ENCODE results near the gene EDNRA. TPM values are rescaled to one million over a fixed set of nuclear protein-coding genes. Genes with fewer than 3 reads are reported as not detected.

Gene EDNRA
- total and polyA plus RNA-seq, 2 donors (not counting 3 experiments of a cell fraction or from before 2014, with no cell fraction given): 0.01 TPM; not detected in 1

DNA sequence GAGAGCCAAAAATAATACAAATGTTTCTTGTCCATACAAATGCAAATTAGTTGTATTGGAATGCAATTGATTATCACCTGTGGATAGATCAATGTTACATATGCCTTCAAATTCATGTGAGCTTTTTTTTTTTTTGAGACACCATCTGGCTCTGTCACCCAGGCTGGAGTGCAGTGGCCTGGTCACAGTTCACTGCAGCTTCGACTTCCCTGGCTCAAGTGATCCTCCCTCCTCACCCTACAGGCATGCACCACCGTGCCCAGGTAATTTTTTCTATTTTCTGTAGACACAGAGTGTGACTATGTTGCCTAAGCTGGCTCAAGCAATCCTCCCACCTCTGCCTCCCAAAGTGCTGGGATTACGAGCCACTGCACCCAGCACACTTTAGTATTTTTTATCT is 97.7 kb downstream of the EDNRA start:
- H3K27me3 ChIP-seq (ENCODE audit: control insufficient read depth in 2 of 2, insufficient read depth in 2 of 2, low read length in 2 of 2): no peaks in the 10 kb centered on the region
- FAIRE-seq: no peak
- intact Hi-C loops (cut with micrococcal nuclease) (loop anchor here (10.0 kb wide), 1 partner anchor 244 kb away; no protein-coding TSS in a partner anchor), dilution Hi-C loops (cut with MboI; ENCODE audit: extremely low pct_ligation_motif_present, low sequenced_read_pairs) (no loop called here)
- no peak for DNase-seq (ENCODE audit: low read depth, low spot score)
- TF ChIP-seq MYC (IDR thresholded peaks at IDR 0.05; ENCODE audit: low read depth, low read length) (no peak), JUN (IDR thresholded peaks at IDR 0.05; ENCODE audit: borderline replicate concordance, insufficient read depth, insufficient read length, low read depth) (no peak)
- H3K27ac ChIP-seq (ENCODE audit: insufficient read depth, low read depth, low read length): no peak overlapping the region
- BruUV-seq (replicated peaks): no TSS peak
- ChIA-PET POLR2A (interaction anchor here (0.6 kb wide), 1 partner anchor 66 kb away, joined by 4 read pairs; no protein-coding TSS in a partner anchor), CTCF (interaction anchor here (0.9 to 2.0 kb wide), 7 partner anchors 10 to 421 kb away, joined by 3 to 26 read pairs (median 5); partner anchors contain the start of gene TMEM184C)
- H3K9me3 ChIP-seq (replicated peaks; ENCODE audit: control insufficient read depth, insufficient read depth, low read length): no peaks in the 10 kb centered on the region
- H3K9me1 ChIP-seq (replicated peaks; ENCODE audit: control insufficient read depth, extremely low read depth, insufficient read depth, low read length): no peaks in the 10 kb centered on the region
- H3K4me1 ChIP-seq (ENCODE audit: control insufficient read depth, extremely low read depth, insufficient read depth, low read length): peaks cover 17% of the 10 kb centered on the region
- H3K4me2 ChIP-seq (ENCODE audit: insufficient read depth, low read length): no peak overlapping the region
- no peak overlapping the region for H3K4me3 ChIP-seq (replicated peaks in 1 of 3; ENCODE audit: insufficient read depth in 1 of 3, low read depth in 1 of 3, low read length in 3 of 3)
- no peaks in the 10 kb centered on the region for H4K20me1 ChIP-seq (replicated peaks; ENCODE audit: control insufficient read depth, extremely low read depth, insufficient read depth, low read length)
- H3K9ac ChIP-seq (replicated peaks; ENCODE audit: extremely low read depth, insufficient read depth, low read length): no peak overlapping the region
- H3K79me2 ChIP-seq (ENCODE audit: control insufficient read depth, insufficient read depth, low read length): no peaks in the 10 kb centered on the region
- no peak overlapping the region for H2AFZ ChIP-seq (ENCODE audit: low read depth, low read length)
- no peaks in the 10 kb centered on the region for H3K36me3 ChIP-seq (ENCODE audit: control insufficient read depth in 2 of 2, extremely low read depth in 1 of 2, insufficient read depth in 2 of 2, low read length in 2 of 2)

DNA sequence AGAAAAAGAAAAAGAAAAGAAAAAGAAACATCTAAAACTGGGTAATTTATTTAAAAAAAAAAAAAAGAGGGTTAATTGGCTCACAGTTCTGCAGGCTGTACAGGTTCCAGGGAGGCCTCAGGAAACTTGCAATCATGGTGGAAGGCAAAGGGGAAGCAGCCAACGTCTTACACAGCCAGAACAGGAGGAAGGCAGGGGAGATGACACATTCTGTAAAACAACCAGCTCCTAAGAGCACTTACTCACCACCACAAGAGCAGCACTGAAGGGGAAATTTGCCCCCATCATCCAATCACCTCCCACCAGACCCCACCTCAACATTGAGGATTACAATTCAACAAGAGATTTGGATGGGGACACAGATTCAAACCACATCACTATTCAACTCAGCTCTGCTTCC is 99.5 kb downstream of the EDNRA start:
- no TSS peak for BruUV-seq (replicated peaks)
- no peak for FAIRE-seq
- POLR2A ChIA-PET: no interaction called here

More for the DNA sequence above, 99.5 kb downstream of the EDNRA start:
- Histone ChIP-seq H4K20me1 (replicated peaks; ENCODE audit: control insufficient read depth, extremely low read depth, insufficient read depth, low read length) (no peaks in the 10 kb centered on the region), H3K4me1 (ENCODE audit: control insufficient read depth, extremely low read depth, insufficient read depth, low read length) (peaks cover 17% of the 10 kb centered on the region), H3K9me3 (replicated peaks; ENCODE audit: control insufficient read depth, insufficient read depth, low read length) (no peaks in the 10 kb centered on the region), H3K27ac (ENCODE audit: insufficient read depth, low read depth, low read length) (no peak overlapping the region), H3K4me3 (replicated peaks in 1 of 3; ENCODE audit: insufficient read depth in 1 of 3, low read depth in 1 of 3, low read length in 3 of 3) (no peak overlapping the region), H3K9me1 (replicated peaks; ENCODE audit: control insufficient read depth, extremely low read depth, insufficient read depth, low read length) (no peaks in the 10 kb centered on the region), H3K27me3 (ENCODE audit: control insufficient read depth in 2 of 2, insufficient read depth in 2 of 2, low read length in 2 of 2) (no peaks in the 10 kb centered on the region), H3K36me3 (ENCODE audit: control insufficient read depth in 2 of 2, extremely low read depth in 1 of 2, insufficient read depth in 2 of 2, low read length in 2 of 2) (no peaks in the 10 kb centered on the region), H2AFZ (ENCODE audit: low read depth, low read length) (no peak overlapping the region), H3K4me2 (ENCODE audit: insufficient read depth, low read length) (no peak overlapping the region), H3K79me2 (ENCODE audit: control insufficient read depth, insufficient read depth, low read length) (no peaks in the 10 kb centered on the region), H3K9ac (replicated peaks; ENCODE audit: extremely low read depth, insufficient read depth, low read length) (no peak overlapping the region)
- peak; percentile 15 for DNase-seq (ENCODE audit: low read depth, low spot score)
- CTCF ChIA-PET: interaction anchor here (1.1 to 2.7 kb wide), 4 partner anchors 9 to 419 kb away, joined by 6 to 21 read pairs (median 7); no protein-coding TSS in a partner anchor
- intact Hi-C loops (cut with micrococcal nuclease) (no loop called here), dilution Hi-C loops (cut with MboI; ENCODE audit: extremely low pct_ligation_motif_present, low sequenced_read_pairs) (no loop called here)
- TF ChIP-seq POLR2AphosphoS5 (IDR thresholded peaks at IDR 0.05; ENCODE audit: insufficient read depth, low read depth, low read length) (no peak), JUN (IDR thresholded peaks at IDR 0.05; ENCODE audit: borderline replicate concordance, insufficient read depth, insufficient read length, low read depth) (no peak), GATA2 (IDR thresholded peaks at IDR 0.05; ENCODE audit: insufficient read depth, insufficient read length, low read depth, low read length) (no peak), POLR2A (IDR thresholded peaks at IDR 0.05; ENCODE audit: low read depth, low read length) (no peak), EZH2 (IDR thresholded peaks at IDR 0.05; ENCODE audit: borderline replicate concordance, low read depth, low read length, severe bottlenecking) (no peak), MYC (IDR thresholded peaks at IDR 0.05; ENCODE audit: low read depth, low read length) (no peak), FOS (IDR thresholded peaks at IDR 0.05; ENCODE audit: borderline replicate concordance, insufficient read depth, low read length) (no peak)
- TF ChIP-seq, protein P1, sequence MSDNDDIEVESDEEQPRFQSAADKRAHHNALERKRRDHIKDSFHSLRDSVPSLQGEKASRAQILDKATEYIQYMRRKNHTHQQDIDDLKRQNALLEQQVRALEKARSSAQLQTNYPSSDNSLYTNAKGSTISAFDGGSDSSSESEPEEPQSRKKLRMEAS (IDR thresholded peaks at IDR 0.05; ENCODE audit: insufficient read depth, insufficient read length): no peak
- TF ChIP-seq, protein P2, sequence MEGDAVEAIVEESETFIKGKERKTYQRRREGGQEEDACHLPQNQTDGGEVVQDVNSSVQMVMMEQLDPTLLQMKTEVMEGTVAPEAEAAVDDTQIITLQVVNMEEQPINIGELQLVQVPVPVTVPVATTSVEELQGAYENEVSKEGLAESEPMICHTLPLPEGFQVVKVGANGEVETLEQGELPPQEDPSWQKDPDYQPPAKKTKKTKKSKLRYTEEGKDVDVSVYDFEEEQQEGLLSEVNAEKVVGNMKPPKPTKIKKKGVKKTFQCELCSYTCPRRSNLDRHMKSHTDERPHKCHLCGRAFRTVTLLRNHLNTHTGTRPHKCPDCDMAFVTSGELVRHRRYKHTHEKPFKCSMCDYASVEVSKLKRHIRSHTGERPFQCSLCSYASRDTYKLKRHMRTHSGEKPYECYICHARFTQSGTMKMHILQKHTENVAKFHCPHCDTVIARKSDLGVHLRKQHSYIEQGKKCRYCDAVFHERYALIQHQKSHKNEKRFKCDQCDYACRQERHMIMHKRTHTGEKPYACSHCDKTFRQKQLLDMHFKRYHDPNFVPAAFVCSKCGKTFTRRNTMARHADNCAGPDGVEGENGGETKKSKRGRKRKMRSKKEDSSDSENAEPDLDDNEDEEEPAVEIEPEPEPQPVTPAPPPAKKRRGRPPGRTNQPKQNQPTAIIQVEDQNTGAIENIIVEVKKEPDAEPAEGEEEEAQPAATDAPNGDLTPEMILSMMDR (IDR thresholded peaks at IDR 0.05; ENCODE audit: extremely low read depth in 1 of 2, insufficient read depth in 1 of 2, low read depth in 1 of 2, low read length in 2 of 2): no peak
